ENCODE measurements around the gene KLHL33.

Gene KLHL33

DNA sequence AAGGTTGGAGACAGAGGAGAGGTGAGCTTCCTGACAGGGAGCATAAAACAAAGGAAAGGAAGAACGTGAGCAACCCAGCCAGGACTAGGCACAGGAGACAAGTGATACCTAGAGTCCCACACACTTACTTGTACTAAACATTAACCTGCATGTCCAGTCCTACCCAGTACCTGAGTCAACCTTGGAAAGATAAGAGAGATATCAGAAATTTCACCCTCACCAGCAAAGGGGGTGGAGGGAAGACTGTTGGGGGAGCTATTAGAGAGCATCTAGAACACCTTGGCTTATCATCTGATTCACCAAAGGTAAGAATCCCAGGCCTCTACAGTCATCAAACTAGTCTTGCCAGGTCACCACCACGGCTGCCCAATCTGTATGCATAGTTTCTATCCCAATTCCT is 11.1 kb downstream of the KLHL33 start:
- TF ChIP-seq FOXP2 (optimal IDR thresholded peaks at IDR 0.05; ENCODE audit: borderline replicate concordance, extremely low read depth, extremely low read length, insufficient read depth) (no peak), REST (IDR thresholded peaks at IDR 0.05; ENCODE audit: insufficient read depth in 1 of 2, low read depth in 2 of 2, low read length in 2 of 2) (no peak), POLR2AphosphoS5 (IDR thresholded peaks at IDR 0.05; ENCODE audit: low read depth, low read length) (no peak), SIN3A (IDR thresholded peaks at IDR 0.05; ENCODE audit: borderline replicate concordance, insufficient read depth, low read length) (no peak), TAF1 (IDR thresholded peaks at IDR 0.05; ENCODE audit: borderline replicate concordance, insufficient read depth, low read length) (no peak)

DNA sequence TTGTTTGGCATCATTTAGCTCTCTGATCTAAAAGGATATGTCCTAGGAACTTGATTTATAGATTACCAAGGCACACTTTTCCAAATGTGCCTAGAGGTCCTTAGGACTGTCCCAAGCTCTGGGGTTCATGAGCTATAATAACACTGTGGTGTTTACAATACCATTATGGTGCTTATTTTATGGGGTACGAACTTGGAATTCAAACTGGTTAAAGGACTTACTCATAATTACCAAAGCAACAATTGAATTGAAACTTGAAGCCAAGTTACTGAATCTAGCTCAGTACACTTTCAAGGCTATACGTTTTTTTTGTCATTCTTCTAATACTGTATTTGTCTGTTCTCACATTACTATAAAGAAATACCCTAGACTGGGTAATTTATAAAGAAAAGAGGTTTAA is 13.1 kb downstream of the KLHL33 start:
- TF ChIP-seq REST (IDR thresholded peaks at IDR 0.05; ENCODE audit: insufficient read depth in 1 of 2, low read depth in 2 of 2, low read length in 2 of 2) (no peak), FOXP2 (optimal IDR thresholded peaks at IDR 0.05; ENCODE audit: borderline replicate concordance, extremely low read depth, extremely low read length, insufficient read depth) (no peak), POLR2AphosphoS5 (IDR thresholded peaks at IDR 0.05; ENCODE audit: low read depth, low read length) (no peak), TAF1 (IDR thresholded peaks at IDR 0.05; ENCODE audit: borderline replicate concordance, insufficient read depth, low read length) (no peak), SIN3A (IDR thresholded peaks at IDR 0.05; ENCODE audit: borderline replicate concordance, insufficient read depth, low read length) (no peak)

DNA sequence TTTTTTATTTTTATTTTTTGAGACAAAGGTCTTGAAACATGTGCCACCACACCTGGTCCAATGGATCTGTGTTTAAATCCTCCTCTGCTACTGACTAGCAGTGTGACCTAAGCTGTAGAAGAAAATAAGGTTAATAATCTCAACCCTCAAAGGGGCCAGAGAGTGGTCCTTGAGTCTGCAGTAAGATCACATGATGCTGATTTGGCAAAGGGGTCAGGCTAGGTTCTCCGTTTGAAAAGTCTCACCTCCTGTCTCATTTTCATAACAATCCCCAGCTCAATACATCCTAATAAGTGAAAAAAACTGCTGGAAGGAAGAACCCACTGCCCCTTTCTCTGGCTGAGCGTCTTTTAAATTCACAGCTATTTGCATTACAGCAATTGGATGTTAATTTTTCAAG is 14.7 kb downstream of the KLHL33 start:
- no peak for TF ChIP-seq SIN3A (IDR thresholded peaks at IDR 0.05; ENCODE audit: borderline replicate concordance, insufficient read depth, low read length)
- no peak for TF ChIP-seq FOXP2 (optimal IDR thresholded peaks at IDR 0.05; ENCODE audit: borderline replicate concordance, extremely low read depth, extremely low read length, insufficient read depth)
- TF ChIP-seq POLR2AphosphoS5 (IDR thresholded peaks at IDR 0.05; ENCODE audit: low read depth, low read length) = no peak
- TF ChIP-seq REST (IDR thresholded peaks at IDR 0.05; ENCODE audit: insufficient read depth in 1 of 2, low read depth in 2 of 2, low read length in 2 of 2) = no peak
- no peak for TF ChIP-seq TAF1 (IDR thresholded peaks at IDR 0.05; ENCODE audit: borderline replicate concordance, insufficient read depth, low read length)

- TF ChIP-seq POLR2AphosphoS5 (IDR thresholded peaks at IDR 0.05; ENCODE audit: low read depth, low read length) = no peak
Observed at GRCh38 chr14:20419419-20419818, 16.5 kb downstream of the KLHL33 start.

- no peak for TF ChIP-seq TAF1 (IDR thresholded peaks at IDR 0.05; ENCODE audit: borderline replicate concordance, insufficient read depth, low read length)
- no peak for TF ChIP-seq FOXP2 (optimal IDR thresholded peaks at IDR 0.05; ENCODE audit: borderline replicate concordance, extremely low read depth, extremely low read length, insufficient read depth)
- TF ChIP-seq REST (IDR thresholded peaks at IDR 0.05; ENCODE audit: insufficient read depth in 1 of 2, low read depth in 2 of 2, low read length in 2 of 2) = no peak
- TF ChIP-seq POLR2AphosphoS5 (IDR thresholded peaks at IDR 0.05; ENCODE audit: low read depth, low read length) = no peak
- TF ChIP-seq SIN3A (IDR thresholded peaks at IDR 0.05; ENCODE audit: borderline replicate concordance, insufficient read depth, low read length) = no peak
Observed at GRCh38 chr14:20418501-20418909, 17.5 kb downstream of the KLHL33 start.

All from PFSK-1 (cell line).